ENCODE measurements around the gene ADCY4.
A peak's percentile ranks its signal among the peaks of the same experiment; 100 is the strongest.

Gene ADCY4

GRCh38 chr14:24337144-24337823 lies 2.4 kb upstream of the ADCY4 start:
- no peak overlapping the region for H3K27ac ChIP-seq (ENCODE audit: poor library complexity, severe bottlenecking)
- H3K9me3 ChIP-seq (ENCODE audit: severe bottlenecking) = no peaks in the 10 kb centered on the region
- ATAC-seq (ENCODE audit: low read depth) (no peak), DNase-seq (ENCODE audit: low spot score) (no peak)
- no peaks in the 10 kb centered on the region for H3K36me3 ChIP-seq (ENCODE audit: low read depth)
- H3K4me3 ChIP-seq (ENCODE audit: severe bottlenecking) = no peak overlapping the region
- H3K27me3 ChIP-seq (ENCODE audit: insufficient read depth, poor library complexity, severe bottlenecking) = peaks cover 23% of the 10 kb centered on the region
- peaks cover 3% of the 10 kb centered on the region for H3K4me1 ChIP-seq (ENCODE audit: insufficient read depth, poor library complexity, severe bottlenecking)
- TF ChIP-seq CTCF (IDR thresholded peaks at IDR 0.05; ENCODE audit: poor library complexity, severe bottlenecking) = no peak

GRCh38 chr14:24335461-24336171 lies 745 bp upstream of the ADCY4 start:
- H3K27ac ChIP-seq (ENCODE audit: poor library complexity, severe bottlenecking) = no peak overlapping the region
- ATAC-seq (ENCODE audit: low read depth) (no peak), DNase-seq (ENCODE audit: low spot score) (no peak)
- no peak for TF ChIP-seq CTCF (IDR thresholded peaks at IDR 0.05; ENCODE audit: poor library complexity, severe bottlenecking)
- H3K4me3 ChIP-seq (ENCODE audit: severe bottlenecking) = no peak overlapping the region
- H3K27me3 ChIP-seq (ENCODE audit: insufficient read depth, poor library complexity, severe bottlenecking) = peaks cover 23% of the 10 kb centered on the region
- H3K4me1 ChIP-seq (ENCODE audit: insufficient read depth, poor library complexity, severe bottlenecking) = peaks cover 3% of the 10 kb centered on the region
- H3K36me3 ChIP-seq (ENCODE audit: low read depth) = no peaks in the 10 kb centered on the region
- H3K9me3 ChIP-seq (ENCODE audit: severe bottlenecking) = no peaks in the 10 kb centered on the region

- H3K27ac ChIP-seq (ENCODE audit: poor library complexity, severe bottlenecking) = no peak overlapping the region
- no peak overlapping the region for H3K4me3 ChIP-seq (ENCODE audit: severe bottlenecking)
Observed at GRCh38 chr14:24332268-24332993, 2.4 kb downstream of the ADCY4 start.

GRCh38 chr14:24331731-24332267 lies 3.1 kb downstream of the ADCY4 start:
- H3K36me3 ChIP-seq (ENCODE audit: low read depth) = no peaks in the 10 kb centered on the region
- peaks cover 3% of the 10 kb centered on the region for H3K4me1 ChIP-seq (ENCODE audit: insufficient read depth, poor library complexity, severe bottlenecking)
- no peak for TF ChIP-seq CTCF (IDR thresholded peaks at IDR 0.05; ENCODE audit: poor library complexity, severe bottlenecking)
- DNase-seq (ENCODE audit: low spot score) (no peak), ATAC-seq (ENCODE audit: low read depth) (no peak)
- no peak overlapping the region for H3K4me3 ChIP-seq (ENCODE audit: severe bottlenecking)
- no peak overlapping the region for H3K27ac ChIP-seq (ENCODE audit: poor library complexity, severe bottlenecking)
- H3K27me3 ChIP-seq (ENCODE audit: insufficient read depth, poor library complexity, severe bottlenecking) = peaks cover 23% of the 10 kb centered on the region
- H3K9me3 ChIP-seq (ENCODE audit: severe bottlenecking) = no peaks in the 10 kb centered on the region

More at GRCh38 chr14:24332268-24332993, 2.4 kb downstream of the ADCY4 start:
- DNase-seq (ENCODE audit: low spot score) (no peak), ATAC-seq (ENCODE audit: low read depth) (peak; percentile 61)
- Histone ChIP-seq H3K9me3 (ENCODE audit: severe bottlenecking) (no peaks in the 10 kb centered on the region), H3K27me3 (ENCODE audit: insufficient read depth, poor library complexity, severe bottlenecking) (peaks cover 23% of the 10 kb centered on the region), H3K36me3 (ENCODE audit: low read depth) (no peaks in the 10 kb centered on the region), H3K4me1 (ENCODE audit: insufficient read depth, poor library complexity, severe bottlenecking) (peaks cover 3% of the 10 kb centered on the region)
- TF ChIP-seq CTCF (IDR thresholded peaks at IDR 0.05; ENCODE audit: poor library complexity, severe bottlenecking) = peak; percentile 82
